Measurements from ENCODE around the gene SLC4A3. TPM values are rescaled to one million over a fixed set of nuclear protein-coding genes. Genes with fewer than 3 reads are reported as not detected.

Gene SLC4A3
- total RNA-seq (2022) (14.9 and 20.2 TPM in 2 replicates), Bru-seq, nascent RNA (percentile 41 among the genes with signal in this experiment), BruChase-seq, experiment 1, labeled RNA remaining after a 6-hour chase (percentile 62 among the genes with signal in this experiment), BruChase-seq, experiment 2, labeled RNA remaining after a 2-hour chase (percentile 65 among the genes with signal in this experiment)
- long read RNA-seq, full-length matches to known transcripts, result 1 of 27 reads
- long read RNA-seq, partial matches to known transcripts, result 21 of 27 reads
- long read RNA-seq, other reads (novel, unspliced or antisense), result 5 of 27 reads

GRCh38 chr2:219627103-219628100 is at the start of gene SLC4A3:
Gene SLC4A3, plus strand, starts transcription at chr2:219627630. Its CDS starts 363 bp downstream, at chr2:219627993.
- peak within 1 kb of the TSS; percentile 65 for H3K4me3 Mint-ChIP-seq (ENCODE audit: low read depth, unreplicated experiment)

DNA sequence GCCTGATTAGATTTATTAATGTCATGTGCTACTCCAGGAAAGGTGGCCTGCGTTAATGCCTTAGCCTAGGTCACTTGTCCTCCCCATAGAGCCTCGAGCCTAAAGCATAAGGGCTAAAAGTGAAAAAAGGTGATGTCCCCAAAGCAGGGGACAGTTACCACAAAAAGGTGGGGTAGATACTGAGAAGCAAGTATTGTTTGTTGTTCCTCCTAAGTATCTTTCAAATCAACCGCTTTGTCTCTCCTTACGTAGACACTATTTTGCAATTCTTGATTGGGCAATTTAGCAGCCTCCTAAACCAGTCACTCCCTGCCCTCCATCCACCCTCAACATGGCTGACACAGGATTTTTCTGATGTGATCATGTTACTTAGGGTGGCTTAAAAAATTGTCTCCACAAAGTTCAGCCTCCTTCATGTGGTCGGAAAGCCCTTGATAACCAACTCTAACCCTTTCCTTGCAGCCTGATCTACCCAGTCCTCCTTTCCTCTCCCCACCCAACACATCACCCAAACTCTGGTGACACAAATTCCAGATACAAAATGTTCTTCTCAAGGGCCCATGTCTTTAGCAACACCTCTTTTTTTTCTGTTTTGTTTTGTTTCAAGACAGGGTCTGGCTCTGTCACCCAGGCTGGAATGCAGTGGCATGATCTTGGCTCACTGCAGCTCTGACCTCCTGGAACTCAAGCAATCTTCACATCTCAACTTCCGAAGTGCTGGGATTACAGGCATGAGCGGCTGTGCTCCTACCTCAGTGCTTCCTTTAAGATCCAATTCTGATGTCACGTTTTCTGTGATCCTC is 48.4 kb upstream of the SLC4A3 start:
- Mint-ChIP-seq H3K9me3 (ENCODE audit: low read depth, unreplicated experiment) (no peaks in the 10 kb centered on the region), H3K27ac (ENCODE audit: unreplicated experiment) (no peak overlapping the region), H3K36me3 (ENCODE audit: insufficient read depth, unreplicated experiment) (peaks cover 8% of the 10 kb centered on the region), H3K4me1 (ENCODE audit: low read depth, unreplicated experiment) (peaks cover 12% of the 10 kb centered on the region), H3K27me3 (ENCODE audit: unreplicated experiment) (peaks cover 8% of the 10 kb centered on the region), H3K4me3 (ENCODE audit: low read depth, unreplicated experiment) (no peak overlapping the region)
- no peak for DNase-seq
- BruUV-seq (replicated peaks), result no TSS peak
- TF ChIP-seq, protein P1, sequence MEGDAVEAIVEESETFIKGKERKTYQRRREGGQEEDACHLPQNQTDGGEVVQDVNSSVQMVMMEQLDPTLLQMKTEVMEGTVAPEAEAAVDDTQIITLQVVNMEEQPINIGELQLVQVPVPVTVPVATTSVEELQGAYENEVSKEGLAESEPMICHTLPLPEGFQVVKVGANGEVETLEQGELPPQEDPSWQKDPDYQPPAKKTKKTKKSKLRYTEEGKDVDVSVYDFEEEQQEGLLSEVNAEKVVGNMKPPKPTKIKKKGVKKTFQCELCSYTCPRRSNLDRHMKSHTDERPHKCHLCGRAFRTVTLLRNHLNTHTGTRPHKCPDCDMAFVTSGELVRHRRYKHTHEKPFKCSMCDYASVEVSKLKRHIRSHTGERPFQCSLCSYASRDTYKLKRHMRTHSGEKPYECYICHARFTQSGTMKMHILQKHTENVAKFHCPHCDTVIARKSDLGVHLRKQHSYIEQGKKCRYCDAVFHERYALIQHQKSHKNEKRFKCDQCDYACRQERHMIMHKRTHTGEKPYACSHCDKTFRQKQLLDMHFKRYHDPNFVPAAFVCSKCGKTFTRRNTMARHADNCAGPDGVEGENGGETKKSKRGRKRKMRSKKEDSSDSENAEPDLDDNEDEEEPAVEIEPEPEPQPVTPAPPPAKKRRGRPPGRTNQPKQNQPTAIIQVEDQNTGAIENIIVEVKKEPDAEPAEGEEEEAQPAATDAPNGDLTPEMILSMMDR (IDR thresholded peaks at IDR 0.05; ENCODE audit: unreplicated experiment), result no peak
- intact Hi-C loops (cut with micrococcal nuclease; ENCODE audit: unreplicated experiment), result no loop called here
- CTCF ChIA-PET, result no interaction called here

More at GRCh38 chr2:219627103-219628100, at the start of gene SLC4A3:
- H3K27ac Mint-ChIP-seq (ENCODE audit: unreplicated experiment), result peak within 1 kb of the TSS; percentile 47
- no peaks in the 10 kb centered on the region for H3K9me3 Mint-ChIP-seq (ENCODE audit: low read depth, unreplicated experiment)
- TF ChIP-seq, protein P1 (IDR thresholded peaks at IDR 0.05; ENCODE audit: unreplicated experiment), result peak; percentile 37
- intact Hi-C loops (cut with micrococcal nuclease; ENCODE audit: unreplicated experiment), result no loop called here
- CTCF ChIA-PET, result no interaction called here
- DNase-seq, result peak; percentile 61
- H3K4me1 Mint-ChIP-seq (ENCODE audit: low read depth, unreplicated experiment), result peaks cover 8% of the 10 kb centered on the region
- peaks cover 14% of the 10 kb centered on the region for H3K36me3 Mint-ChIP-seq (ENCODE audit: insufficient read depth, unreplicated experiment)
- BruUV-seq (replicated peaks), result no TSS peak
- peaks cover 3% of the 10 kb centered on the region for H3K27me3 Mint-ChIP-seq (ENCODE audit: unreplicated experiment)

DNA sequence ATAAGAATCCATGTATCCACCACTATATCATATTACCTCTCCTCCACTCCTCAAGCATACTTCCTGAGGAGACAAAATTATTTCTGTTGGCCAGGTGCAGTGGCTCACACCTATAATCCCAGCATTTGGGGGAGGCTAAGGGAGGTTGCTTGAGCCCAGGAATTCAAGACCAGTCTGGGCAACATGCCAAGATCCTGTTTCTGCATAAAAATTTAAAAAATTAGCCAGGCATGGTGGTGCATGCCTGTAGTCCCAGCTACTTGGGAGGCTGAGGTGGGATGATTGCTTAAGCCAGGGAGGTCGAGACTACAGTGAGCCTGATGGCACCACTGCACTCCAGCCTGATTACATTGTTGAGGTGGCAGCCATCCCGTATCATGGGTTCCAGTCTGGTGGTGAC is 46.1 kb upstream of the SLC4A3 start:
- BruUV-seq (replicated peaks), result no TSS peak

More for the DNA sequence above, 46.1 kb upstream of the SLC4A3 start:
- TF ChIP-seq, protein P1 (IDR thresholded peaks at IDR 0.05; ENCODE audit: unreplicated experiment), result no peak
- intact Hi-C loops (cut with micrococcal nuclease; ENCODE audit: unreplicated experiment), result no loop called here
- H3K36me3 Mint-ChIP-seq (ENCODE audit: insufficient read depth, unreplicated experiment), result peaks cover 8% of the 10 kb centered on the region
- peaks cover 12% of the 10 kb centered on the region for H3K4me1 Mint-ChIP-seq (ENCODE audit: low read depth, unreplicated experiment)
- H3K4me3 Mint-ChIP-seq (ENCODE audit: low read depth, unreplicated experiment), result no peak overlapping the region
- CTCF ChIA-PET, result no interaction called here
- H3K9me3 Mint-ChIP-seq (ENCODE audit: low read depth, unreplicated experiment), result no peaks in the 10 kb centered on the region
- H3K27me3 Mint-ChIP-seq (ENCODE audit: unreplicated experiment), result no peaks in the 10 kb centered on the region
- DNase-seq, result no peak
- H3K27ac Mint-ChIP-seq (ENCODE audit: unreplicated experiment), result no peak overlapping the region
